Erythroblast (primary cell): ENCODE data around the gene FLOT2.

Source experiments
- GATA1 ChIP-seq: IDR thresholded peaks from 2 replicates; pipeline ENCODE4 v1.6.1; 2011; ENCODE audit warnings: low read depth, mild to moderate bottlenecking, control low read depth, low read length, moderate library complexity
- POLR2A ChIP-seq: IDR thresholded peaks from 2 replicates; pipeline ENCODE4 v1.6.1; 2011; ENCODE audit warnings: mild to moderate bottlenecking, low read length

DNA sequence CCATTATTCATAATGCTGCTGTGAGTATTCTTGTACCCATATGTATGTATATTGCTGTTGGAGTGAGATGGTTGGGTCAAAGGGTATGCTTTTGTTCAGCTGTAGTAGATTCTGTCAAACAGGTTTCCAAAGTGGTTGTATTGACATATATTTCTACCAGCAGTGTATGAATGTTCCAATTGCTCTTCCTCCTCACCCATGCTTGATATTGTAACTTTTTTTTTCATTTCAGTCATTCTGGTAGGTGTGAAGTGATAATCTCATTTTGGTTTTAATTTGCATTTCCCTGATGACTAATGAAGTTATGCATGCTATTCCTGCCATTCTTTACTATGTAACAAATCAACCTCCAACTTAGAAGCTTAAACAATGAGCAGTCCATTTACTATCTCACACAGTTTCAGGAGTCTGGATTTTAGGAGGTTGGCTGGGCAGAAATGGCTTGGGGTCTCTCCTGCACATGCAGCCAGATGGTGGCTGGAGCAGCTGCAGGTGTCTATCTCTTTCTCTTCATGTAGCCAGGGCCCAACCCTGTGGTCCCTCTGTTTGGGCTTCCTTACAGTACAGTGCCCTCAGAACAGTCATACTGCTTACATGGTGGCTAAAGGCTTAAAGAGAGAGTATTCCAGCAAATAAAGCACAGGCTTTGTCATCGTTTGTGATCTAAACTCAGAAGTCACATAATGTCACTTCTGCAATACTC is 21.5 kb downstream of the FLOT2 start:
- no peak for TF ChIP-seq POLR2A
- no peak for TF ChIP-seq GATA1
